MM.1S (cell line): Measurements from ENCODE around the gene NRG3.
"Not testable (repeated sequence)": the region's sequence is repeated elsewhere in the genome, so short reads cannot be mapped to it uniquely, and the experiment has no call there.

Experiments
- EZH2 ChIP-seq: fragments of 300-600 bp; sonication (generic); optimal IDR thresholded peaks from 2 replicates; pipeline ENCODE3; 2017; ENCODE audit warnings: low read depth, mild to moderate bottlenecking, antibody characterized with exemption, low read length, mixed read lengths
- EZH2phosphoT487 ChIP-seq: fragments of 300-600 bp; sonication (generic); IDR thresholded peaks from 2 replicates; pipeline ENCODE4 v1.6.1; 2018; ENCODE audit warnings: antibody characterized with exemption, low read length
- TF ChIP-seq, protein P1 (sequence below): fragments of 300-600 bp; sonication (generic); IDR thresholded peaks from 2 replicates; pipeline ENCODE4 v1.5.1; 2016; ENCODE audit warnings: antibody characterized with exemption, low read length, mixed read lengths

DNA sequence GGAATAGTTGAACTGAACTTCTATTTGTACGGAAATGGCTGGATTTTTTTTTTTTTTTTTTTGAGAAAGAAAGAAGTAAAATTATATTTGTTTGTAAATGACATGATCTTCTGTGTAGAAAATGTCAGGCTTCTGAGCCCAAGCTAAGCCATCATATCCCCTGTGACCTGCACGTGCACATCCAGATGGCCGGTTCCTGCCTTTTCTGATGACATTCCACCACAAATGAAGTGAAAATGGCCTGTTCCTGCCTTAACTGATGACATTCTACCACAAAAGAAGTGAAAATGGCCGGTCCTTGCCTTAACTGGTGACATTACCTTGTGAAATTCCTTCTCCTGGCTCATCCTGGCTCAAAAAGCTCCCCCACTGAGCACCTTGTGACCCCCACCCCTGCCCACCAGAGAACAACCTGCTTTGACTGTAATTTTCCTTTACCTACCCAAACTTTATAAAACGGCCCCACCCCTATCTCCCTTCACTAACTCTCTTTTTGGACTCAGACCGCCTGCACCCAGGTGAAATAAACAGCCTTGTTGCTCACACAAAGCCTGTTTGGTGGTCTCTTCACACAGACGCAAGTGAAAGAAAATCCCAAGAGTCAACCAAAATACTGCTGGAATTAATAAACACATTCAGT lies 1085.5 kb downstream of the NRG3 start:
- TF ChIP-seq EZH2, EZH2phosphoT487: not testable (repeated sequence)
- TF ChIP-seq, protein P1, sequence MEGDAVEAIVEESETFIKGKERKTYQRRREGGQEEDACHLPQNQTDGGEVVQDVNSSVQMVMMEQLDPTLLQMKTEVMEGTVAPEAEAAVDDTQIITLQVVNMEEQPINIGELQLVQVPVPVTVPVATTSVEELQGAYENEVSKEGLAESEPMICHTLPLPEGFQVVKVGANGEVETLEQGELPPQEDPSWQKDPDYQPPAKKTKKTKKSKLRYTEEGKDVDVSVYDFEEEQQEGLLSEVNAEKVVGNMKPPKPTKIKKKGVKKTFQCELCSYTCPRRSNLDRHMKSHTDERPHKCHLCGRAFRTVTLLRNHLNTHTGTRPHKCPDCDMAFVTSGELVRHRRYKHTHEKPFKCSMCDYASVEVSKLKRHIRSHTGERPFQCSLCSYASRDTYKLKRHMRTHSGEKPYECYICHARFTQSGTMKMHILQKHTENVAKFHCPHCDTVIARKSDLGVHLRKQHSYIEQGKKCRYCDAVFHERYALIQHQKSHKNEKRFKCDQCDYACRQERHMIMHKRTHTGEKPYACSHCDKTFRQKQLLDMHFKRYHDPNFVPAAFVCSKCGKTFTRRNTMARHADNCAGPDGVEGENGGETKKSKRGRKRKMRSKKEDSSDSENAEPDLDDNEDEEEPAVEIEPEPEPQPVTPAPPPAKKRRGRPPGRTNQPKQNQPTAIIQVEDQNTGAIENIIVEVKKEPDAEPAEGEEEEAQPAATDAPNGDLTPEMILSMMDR: not testable (repeated sequence)
